GM12878 (cell line): ENCODE data around the gene GSS. TPM values are rescaled to one million over a fixed set of nuclear protein-coding genes. Genes with fewer than 3 reads are reported as not detected.

Source experiments
- ATAC-seq: fragments of 200-7000 bp; cut with Tn5 transposase; 3 replicates; pipeline ENCODE4 v1.9.1; 2020; ENCODE audit warnings: mild to moderate bottlenecking, moderate library complexity
- BruUV-seq: library from RNA; stranded (reverse); fragments of 400-500 nt; replicated peaks from 2 replicates; lab custom pipeline; 2021; lab: Mats Ljungman, UMichigan
- CTCF ChIA-PET: fragments of 300-600 bp; sonication (Branson Sonifier 250); formaldehyde crosslinking; extraction: SDS; loops from one replicate; lab custom pipeline; 2021; ENCODE audit warnings: inconsistent platforms; lab: Yijun Ruan, JAX
- POLR2A ChIA-PET: fragments of 350-600 bp; formaldehyde crosslinking; extraction: SDS; loops from one replicate; lab custom pipeline; 2021; ENCODE audit warnings: inconsistent platforms; lab: Charles Lee
- RAD21 ChIA-PET: fragments of 300-600 bp; sonication (Branson Sonifier 250); formaldehyde crosslinking; loops from one replicate; lab custom pipeline; 2023; ENCODE audit warnings: antibody characterized with exemption; ENCODE audit not compliant: unreplicated experiment; lab: Charles Lee
- SMC1A ChIA-PET: fragments of 300-600 bp; sonication (Branson Sonifier 250); formaldehyde crosslinking; loops from one replicate; lab custom pipeline; 2023; ENCODE audit not compliant: unreplicated experiment, uncharacterized antibody; lab: Charles Lee
- DNase-seq: peaks from one replicate; pipeline ENCODE4 v3.0.0-alpha.2; 2011; ENCODE audit warnings: low read depth, low spot score
- FAIRE-seq: peaks from 3 replicates; lab custom pipeline; 2011; peaks lifted over from hg19 to GRCh38; lab: Jason Lieb, UNC
- H2AFZ ChIP-seq: 2 replicates; pipeline ENCODE4 v1.6.0; 2011; ENCODE audit warnings: low read depth, low read length, control low read depth; ENCODE audit not compliant: control insufficient read depth
- H3K27ac ChIP-seq: 2 replicates; pipeline ENCODE4 v1.5.1; 2011; ENCODE audit warnings: control low read depth; ENCODE audit not compliant: control insufficient read depth, insufficient read depth
- H3K27me3 ChIP-seq, 2 experiments: replicated peaks in 1 of 2; 2 replicates each; pipeline versions ENCODE4 v1.6.0 to v1.6.1; 2011; ENCODE audit warnings: low read length in 1 of 2; ENCODE audit not compliant: control insufficient read depth in 2 of 2, insufficient read depth in 2 of 2
- H3K36me3 ChIP-seq, 2 experiments: 2 replicates each; pipeline ENCODE4 v1.5.1; 2011; ENCODE audit warnings: low read length in 1 of 2; ENCODE audit not compliant: control insufficient read depth in 2 of 2, insufficient read depth in 2 of 2
- H3K4me1 ChIP-seq: 2 replicates; pipeline ENCODE4 v1.6.1; 2011; ENCODE audit warnings: mild to moderate bottlenecking, low read length, moderate library complexity, mixed read lengths; ENCODE audit not compliant: control insufficient read depth, insufficient read depth
- H3K4me2 ChIP-seq: 2 replicates; pipeline ENCODE4 v1.6.0; 2011; ENCODE audit warnings: control low read depth; ENCODE audit not compliant: control insufficient read depth, insufficient read depth
- H3K4me3 ChIP-seq: fragments of 200-600 bp; sonication (generic); 2 replicates; pipeline ENCODE4 v1.5.1; 2016
- H3K79me2 ChIP-seq: 2 replicates; pipeline ENCODE4 v1.6.0; 2011; ENCODE audit warnings: low read length; ENCODE audit not compliant: control insufficient read depth, insufficient read depth
- H3K9ac ChIP-seq: 2 replicates; pipeline ENCODE4 v1.8.0; 2011; ENCODE audit warnings: low read length, control low read depth, mixed read lengths; ENCODE audit not compliant: control insufficient read depth, insufficient read depth
- H3K9me3 ChIP-seq: replicated peaks from 3 replicates; pipeline ENCODE4 v1.5.1; 2011; ENCODE audit warnings: mild to moderate bottlenecking, low read length; ENCODE audit not compliant: control insufficient read depth, insufficient read depth
- H4K20me1 ChIP-seq: 2 replicates; pipeline ENCODE4 v1.6.0; 2011; ENCODE audit not compliant: control insufficient read depth, insufficient read depth
- ASH2L ChIP-seq: fragments of 300-600, 200-600 bp; sonication (generic); IDR thresholded peaks from 2 replicates; pipeline ENCODE4 v1.6.1; 2017; ENCODE audit warnings: low read depth, mild to moderate bottlenecking, borderline replicate concordance
- CEBPZ ChIP-seq: fragments of 150-350 bp; IDR thresholded peaks from 2 replicates; pipeline ENCODE4 v1.6.1; 2016; ENCODE audit warnings: low read depth, low read length
- MYB ChIP-seq: fragments of 150-350 bp; IDR thresholded peaks from 2 replicates; pipeline ENCODE4 v1.6.1; 2014; ENCODE audit warnings: mild to moderate bottlenecking, low read depth, low read length, borderline replicate concordance
- NR2C1 ChIP-seq: fragments of 450-650 bp; IDR thresholded peaks from 2 replicates; pipeline ENCODE4 v1.6.1; 2017; ENCODE audit warnings: antibody characterized with exemption, mild to moderate bottlenecking, moderate library complexity
- TBL1XR1 ChIP-seq: IDR thresholded peaks from 2 replicates; pipeline ENCODE4 v1.6.1; 2012; ENCODE audit warnings: low read depth, low read length, improper control_type of control experiment
- ZNF592 ChIP-seq: fragments of 450-650 bp; IDR thresholded peaks from 2 replicates; pipeline ENCODE4 v1.6.1; 2017; ENCODE audit warnings: mild to moderate bottlenecking, moderate library complexity
- WGBS: methylation state at CpG from one replicate; pipeline ENCODE4 v1.1.6; 2016; ENCODE audit warnings: low lambda C conversion rate; ENCODE audit not compliant: insufficient replicate concordance, insufficient coverage; ENCODE audit errors: missing lambda C conversion rate; 5-methylcytosine and 5-hydroxymethylcytosine counted together
- in situ Hi-C: fragments of 300-500 bp; cut with MboI; formaldehyde crosslinking; loops from 9 replicates; pipeline ENCODE4 v1.14.3; 2018; ENCODE audit warnings: mixed read lengths
- intact Hi-C: fragments of 100-400 bp; cut with micrococcal nuclease; formaldehyde crosslinking; loops from one replicate; pipeline ENCODE4 v1.14.2; 2022; ENCODE audit not compliant: unreplicated experiment
- polyA plus RNA-seq, 11 experiments: library from polyadenylated mRNA; depleted of rRNA in 4 of 11; unstranded in 6 of 11; stranded (reverse) in 5 of 11; fragments of >200 nt; fragmentation: Nextera tagmentation in 4 of 11; fragmentation: Illumina TruSeq in 1 of 11; extraction: Ambion mirVana in 4 of 11; extraction: Trizol in 1 of 11; gene quantifications; 1 replicate in 1 of 11; 2 replicates in 10 of 11; pipeline versions ENCODE4 v1.2.1 to v1.2.3, GENCODE V29; 2011 to 2016; ENCODE audit warnings: inconsistent platforms in 2 of 11, missing spikeins in 2 of 11, low read depth in 1 of 11
- total RNA-seq, 4 experiments: library from RNA; depleted of rRNA in 3 of 4; stranded (reverse); fragments of >200 nt in 3 of 4; fragmentation: Illumina TruSeq in 1 of 4; extraction: Trizol in 1 of 4; gene quantifications; 2 replicates each; pipeline versions ENCODE4 v1.2.1 to v1.2.3, GENCODE V29; 2013 to 2021

GSS gene
- total and polyA plus RNA-seq, 10 of the 15 experiments (the other 5 are each of a cell fraction or from before 2014, with no cell fraction given): 12.7 to 120 (median 67.4) TPM

- no peak for TF ChIP-seq CEBPZ
Observed at GRCh38 chr20:34886122-34886521, 69.5 kb downstream of the GSS start (continued).

GRCh38 chr20:34884260-34884659, 71.3 kb downstream of the GSS start:
- ChIA-PET CTCF (interaction anchor here (1.2 kb wide), 1 partner anchor 12 kb away, joined by 3 read pairs; no protein-coding TSS in a partner anchor), SMC1A (interaction anchor here (1.5 kb wide), 1 partner anchor 9 kb away, joined by 3 read pairs; no protein-coding TSS in a partner anchor), RAD21 (no interaction called here), POLR2A (no interaction called here)
- intact Hi-C loops (no loop called here), in situ Hi-C loops (no loop called here)
- no peak overlapping the region for H3K27ac ChIP-seq
- no peak for DNase-seq
- H2AFZ ChIP-seq: no peak overlapping the region
- H3K9me3 ChIP-seq: no peaks in the 10 kb centered on the region
- H3K9ac ChIP-seq: no peak overlapping the region
- no peak overlapping the region for H3K4me2 ChIP-seq
- no TSS peak for BruUV-seq
- peaks cover 17% of the 10 kb centered on the region; the same call in 1 of the 2 replicates for H3K4me1 ChIP-seq
- no peaks in the 10 kb centered on the region for H3K79me2 ChIP-seq
- H3K27me3 ChIP-seq: no peaks in the 10 kb centered on the region
- TF ChIP-seq ZNF592 (no peak), ASH2L (no peak), TBL1XR1 (no peak), NR2C1 (no peak), MYB (no peak)
- no peaks in the 10 kb centered on the region for H4K20me1 ChIP-seq
- FAIRE-seq: no peak
- H3K4me3 ChIP-seq: no peak overlapping the region
- no peak for ATAC-seq
- WGBS: 0% methylated on average over 1 of the region's 1 CpG
- H3K36me3 ChIP-seq: no peaks in the 10 kb centered on the region
